IMR-90 (cell line): ENCODE data around the gene RILPL2. TPM values are rescaled to one million over a fixed set of nuclear protein-coding genes. Genes with fewer than 3 reads are reported as not detected.

ENCODE experiments used
- ATAC-seq: fragments of 200-7000 bp; cut with Tn5 transposase; 2 replicates; pipeline ENCODE4 v1.9.1; 2020; ENCODE audit warnings: low read depth, mild to moderate bottlenecking, moderate library complexity
- BruUV-seq: library from RNA; stranded (reverse); fragments of 400-500 nt; replicated peaks from 2 replicates; lab custom pipeline; 2021; lab: Mats Ljungman, UMichigan
- CTCF ChIA-PET: fragments of 300-600 bp; formaldehyde crosslinking; extraction: SDS; loops from one replicate; lab custom pipeline; 2021; ENCODE audit warnings: antibody characterized with exemption; lab: Yijun Ruan, JAX
- POLR2A ChIA-PET: fragments of 300-600 bp; sonication (Branson Sonifier 250); formaldehyde crosslinking; loops from one replicate; lab custom pipeline; 2022; ENCODE audit warnings: antibody characterized with exemption; ENCODE audit not compliant: unreplicated experiment; lab: Charles Lee
- DNase-seq: peaks from one replicate; pipeline ENCODE4 v3.0.0; 2013
- H2AFZ ChIP-seq: replicated peaks from 2 replicates; pipeline ENCODE3; 2013; ENCODE audit warnings: low read length, mild to moderate bottlenecking; ENCODE audit not compliant: poor library complexity
- H2AK5ac ChIP-seq: 2 replicates; pipeline ENCODE4 v1.6.1; 2013; ENCODE audit warnings: low read depth, low read length, inconsistent platforms
- H2AK9ac ChIP-seq: replicated peaks from 2 replicates; pipeline ENCODE3; 2013; ENCODE audit warnings: mild to moderate bottlenecking, low read depth, low read length, moderate library complexity; ENCODE audit not compliant: poor library complexity
- H2BK120ac ChIP-seq: 2 replicates; pipeline ENCODE4 v1.6.1; 2013; ENCODE audit warnings: low read depth, low read length, inconsistent platforms
- H2BK15ac ChIP-seq: 3 replicates; pipeline ENCODE4 v1.6.1; 2013; ENCODE audit warnings: low read depth, low read length, inconsistent platforms
- H2BK20ac ChIP-seq: 2 replicates; pipeline ENCODE4 v1.6.1; 2013; ENCODE audit warnings: low read depth, mild to moderate bottlenecking, inconsistent platforms, low read length, moderate library complexity
- H2BK5ac ChIP-seq: 2 replicates; pipeline ENCODE4 v1.6.1; 2013; ENCODE audit warnings: mild to moderate bottlenecking, low read depth, low read length, inconsistent platforms; ENCODE audit not compliant: poor library complexity, severe bottlenecking
- H3K14ac ChIP-seq: replicated peaks from 2 replicates; pipeline ENCODE4 v1.6.1; 2013; ENCODE audit warnings: low read depth, low read length, inconsistent platforms
- H3K18ac ChIP-seq: 2 replicates; pipeline ENCODE4 v1.6.1; 2013; ENCODE audit warnings: low read depth, low read length, control low read depth
- H3K23ac ChIP-seq: 2 replicates; pipeline ENCODE4 v1.6.1; 2013; ENCODE audit warnings: low read depth, low read length, inconsistent platforms
- H3K27ac ChIP-seq: 2 replicates; pipeline ENCODE4 v1.5.1; 2013; ENCODE audit warnings: mild to moderate bottlenecking, control low read depth, low read length; ENCODE audit not compliant: insufficient read depth
- H3K27me3 ChIP-seq: 2 replicates; pipeline ENCODE4 v1.6.1; 2013; ENCODE audit warnings: low read length; ENCODE audit not compliant: control insufficient read depth, insufficient read depth
- H3K36me3 ChIP-seq: 2 replicates; pipeline ENCODE4 v1.6.1; 2013; ENCODE audit warnings: low read length, mixed read lengths; ENCODE audit not compliant: control insufficient read depth, insufficient read depth
- H3K4ac ChIP-seq: 2 replicates; pipeline ENCODE4 v1.6.1; 2013; ENCODE audit warnings: low read depth, low read length, inconsistent platforms
- H3K4me1 ChIP-seq: 2 replicates; pipeline ENCODE4 v1.6.1; 2013; ENCODE audit warnings: low read length, mixed read lengths; ENCODE audit not compliant: control insufficient read depth, insufficient read depth
- H3K4me2 ChIP-seq: 2 replicates; pipeline ENCODE4 v1.6.1; 2013; ENCODE audit warnings: low read depth, mild to moderate bottlenecking, control low read depth, low read length, moderate library complexity
- H3K4me3 ChIP-seq: 2 replicates; pipeline ENCODE4 v1.5.1; 2013; ENCODE audit warnings: low read depth, mild to moderate bottlenecking, control low read depth, low read length, moderate library complexity; ENCODE audit not compliant: insufficient read depth
- H3K56ac ChIP-seq: 2 replicates; pipeline ENCODE4 v1.6.1; 2013; ENCODE audit warnings: low read length, inconsistent platforms; ENCODE audit not compliant: insufficient read depth; ENCODE audit errors: extremely low read depth
- H3K79me1 ChIP-seq, 2 experiments: 2 replicates each; pipeline ENCODE4 v1.6.1; 2013; ENCODE audit warnings: low read length in 2 of 2, inconsistent platforms in 1 of 2, low read depth in 1 of 2
- H3K9ac ChIP-seq: 2 replicates; pipeline ENCODE4 v1.6.1; 2013; ENCODE audit warnings: low read depth, low read length, control low read depth
- H3K9me1 ChIP-seq: 2 replicates; pipeline ENCODE4 v1.6.1; 2013; ENCODE audit warnings: low read length, inconsistent platforms; ENCODE audit not compliant: insufficient read depth
- H3K9me3 ChIP-seq: 2 replicates; pipeline ENCODE4 v1.6.1; 2013; ENCODE audit warnings: low read length; ENCODE audit not compliant: control insufficient read depth, insufficient read depth
- H4K20me1 ChIP-seq: 2 replicates; pipeline ENCODE4 v1.6.1; 2013; ENCODE audit warnings: low read length, inconsistent platforms; ENCODE audit not compliant: insufficient read depth
- H4K5ac ChIP-seq: 2 replicates; pipeline ENCODE4 v1.6.1; 2013; ENCODE audit warnings: mild to moderate bottlenecking, low read depth, low read length, control low read depth
- H4K8ac ChIP-seq, 2 experiments: 2 replicates each; pipeline ENCODE4 v1.6.1; 2013; ENCODE audit warnings: low read depth in 2 of 2, low read length in 2 of 2, control low read depth in 1 of 2, inconsistent platforms in 1 of 2
- H4K91ac ChIP-seq: 2 replicates; pipeline ENCODE4 v1.6.1; 2013; ENCODE audit warnings: low read depth, low read length, inconsistent platforms; ENCODE audit not compliant: insufficient read depth
- BHLHE40 ChIP-seq: fragments of 150-350 bp; IDR thresholded peaks from 2 replicates; pipeline ENCODE4 v1.6.1; 2016; ENCODE audit warnings: mild to moderate bottlenecking, low read depth, low read length
- CEBPB ChIP-seq: IDR thresholded peaks from 2 replicates; pipeline ENCODE4 v1.6.1; 2012; ENCODE audit warnings: low read depth, low read length, improper control_type of control experiment
- FOS ChIP-seq: fragments of 150-350 bp; IDR thresholded peaks from 2 replicates; pipeline ENCODE4 v1.6.1; 2016; ENCODE audit warnings: low read depth, low read length
- MAFK ChIP-seq: IDR thresholded peaks from 2 replicates; pipeline ENCODE4 v1.6.1; 2012; ENCODE audit warnings: low read depth, low read length, improper control_type of control experiment
- MAZ ChIP-seq: IDR thresholded peaks from 2 replicates; pipeline ENCODE4 v1.6.1; 2012; ENCODE audit warnings: low read depth, mild to moderate bottlenecking, low read length, improper control_type of control experiment, moderate library complexity, borderline replicate concordance
- MXI1 ChIP-seq: IDR thresholded peaks from 2 replicates; pipeline ENCODE4 v1.6.1; 2012; ENCODE audit warnings: low read depth, mild to moderate bottlenecking, low read length, moderate library complexity, borderline replicate concordance
- POLR2A ChIP-seq: IDR thresholded peaks from 2 replicates; pipeline ENCODE4 v1.6.1; 2012; ENCODE audit warnings: mild to moderate bottlenecking, low read depth, low read length
- RAD21 ChIP-seq: IDR thresholded peaks from 2 replicates; pipeline ENCODE4 v1.6.1; 2012; ENCODE audit warnings: low read length, improper control_type of control experiment
- RFX5 ChIP-seq: IDR thresholded peaks from 2 replicates; pipeline ENCODE4 v1.8.0; 2012; ENCODE audit warnings: low read depth, mild to moderate bottlenecking, low read length, moderate library complexity
- WGBS, 2 experiments: methylation state at CpG; one replicate each; pipeline versions ENCODE4 v1.1.5 to v1.1.7; 2013; ENCODE audit warnings: missing lambda C conversion rate in 2 of 2; ENCODE audit not compliant: insufficient read length in 1 of 2; ENCODE audit errors: extremely low coverage in 2 of 2; 5-methylcytosine and 5-hydroxymethylcytosine counted together
- dilution Hi-C: fragments of 300-500 bp; cut with HindIII; formaldehyde crosslinking; loops from one replicate; pipeline ENCODE4 v1.14.3; 2018; ENCODE audit warnings: low sequenced_read_pairs; ENCODE audit not compliant: unreplicated experiment
- in situ Hi-C: fragments of 300-500 bp; cut with MboI; formaldehyde crosslinking; loops from 3 replicates; pipeline ENCODE4 v1.14.3; 2019; ENCODE audit warnings: low sequenced_read_pairs, inconsistent platforms, mixed read lengths
- intact Hi-C: fragments of 100-400 bp; cut with micrococcal nuclease; formaldehyde crosslinking; loops from 2 replicates; pipeline ENCODE4 v1.10.0; 2022
- polyA plus RNA-seq, 3 experiments: library from polyadenylated mRNA; depleted of rRNA; stranded (reverse); fragments of >200 nt; gene quantifications; 2 replicates each; pipeline ENCODE4 v1.2.3, GENCODE V29; 2012; ENCODE audit warnings: low replicate concordance in 1 of 3
- total RNA-seq: library from RNA; depleted of rRNA; stranded (reverse); fragments of >200 nt; gene quantifications from 2 replicates; pipeline ENCODE4 v1.2.3, GENCODE V29; 2012
- TF ChIP-seq, protein P1 (sequence below): conservative IDR thresholded peaks from 2 replicates; pipeline ENCODE4 v1.5.1; 2012; ENCODE audit warnings: mild to moderate bottlenecking, low read depth, low read length, improper control_type of control experiment

Gene RILPL2
- total and polyA plus RNA-seq, 2 of the 4 experiments (the other 2 are of a cell fraction) = 1.8 to 2.2 TPM

DNA sequence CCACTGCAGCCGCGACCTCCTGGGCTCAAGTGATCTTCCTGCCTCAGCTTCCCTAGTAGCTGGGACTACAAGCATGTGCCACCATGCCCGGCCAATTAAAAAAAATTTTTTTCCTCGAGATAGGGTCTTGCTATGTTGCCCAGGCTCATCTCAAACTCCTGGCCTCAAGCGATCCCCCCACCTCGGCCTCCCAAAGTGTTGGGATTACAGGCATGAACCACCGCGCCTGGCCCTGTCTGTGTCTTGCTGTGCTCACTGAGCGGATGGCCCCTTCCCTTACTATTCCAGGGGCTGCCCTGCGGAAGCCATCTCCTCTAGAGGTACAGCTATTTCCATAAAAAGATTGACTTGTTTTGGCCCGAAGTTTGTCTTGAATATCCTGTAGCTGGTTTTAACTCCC is 41.6 kb upstream of the RILPL2 start:
- in situ Hi-C loops (no loop called here), intact Hi-C loops (no loop called here), dilution Hi-C loops (no loop called here)
- Histone ChIP-seq H3K23ac (no peak overlapping the region), H4K91ac (no peak overlapping the region), H4K5ac (no peak overlapping the region), H3K9me1 (0 out of 2 replicates have a peak, but pooled peaks cover 5% of the 10 kb centered on the region), H2AK5ac (no peak overlapping the region), H4K8ac (no peak overlapping the region), H3K36me3 (peaks cover 32% of the 10 kb centered on the region), H3K27ac (no peak overlapping the region), H4K20me1 (peaks cover 3% of the 10 kb centered on the region; the same call in 1 of the 2 replicates), H3K79me1 (peaks cover 4 to 29% of the 10 kb centered on the region in 2 experiments; a peak in 3 of 4 replicates), H3K9me3 (no peaks in the 10 kb centered on the region), H3K14ac (no peak overlapping the region), H2BK120ac (no peak overlapping the region), H2BK5ac (no peak overlapping the region), H2BK20ac (no peak overlapping the region), H3K18ac (no peak overlapping the region), H3K4me3 (no peak overlapping the region), H2BK15ac (no peak overlapping the region), H3K27me3 (no peaks in the 10 kb centered on the region), H2AK9ac (no peak overlapping the region), H3K56ac (no peak overlapping the region), H3K4me1 (no peaks in the 10 kb centered on the region), H2AFZ (no peak overlapping the region), H3K9ac (no peak overlapping the region), H3K4ac (no peak overlapping the region), H3K4me2 (no peak overlapping the region)
- no TSS peak for BruUV-seq
- ATAC-seq (no peak), DNase-seq (no peak)
- POLR2A ChIA-PET = no interaction called here
- TF ChIP-seq CEBPB (no peak), RFX5 (no peak), MAFK (no peak), BHLHE40 (no peak), MAZ (no peak), MXI1 (no peak), RAD21 (no peak), FOS (no peak), POLR2A (no peak)
- TF ChIP-seq, protein P1, sequence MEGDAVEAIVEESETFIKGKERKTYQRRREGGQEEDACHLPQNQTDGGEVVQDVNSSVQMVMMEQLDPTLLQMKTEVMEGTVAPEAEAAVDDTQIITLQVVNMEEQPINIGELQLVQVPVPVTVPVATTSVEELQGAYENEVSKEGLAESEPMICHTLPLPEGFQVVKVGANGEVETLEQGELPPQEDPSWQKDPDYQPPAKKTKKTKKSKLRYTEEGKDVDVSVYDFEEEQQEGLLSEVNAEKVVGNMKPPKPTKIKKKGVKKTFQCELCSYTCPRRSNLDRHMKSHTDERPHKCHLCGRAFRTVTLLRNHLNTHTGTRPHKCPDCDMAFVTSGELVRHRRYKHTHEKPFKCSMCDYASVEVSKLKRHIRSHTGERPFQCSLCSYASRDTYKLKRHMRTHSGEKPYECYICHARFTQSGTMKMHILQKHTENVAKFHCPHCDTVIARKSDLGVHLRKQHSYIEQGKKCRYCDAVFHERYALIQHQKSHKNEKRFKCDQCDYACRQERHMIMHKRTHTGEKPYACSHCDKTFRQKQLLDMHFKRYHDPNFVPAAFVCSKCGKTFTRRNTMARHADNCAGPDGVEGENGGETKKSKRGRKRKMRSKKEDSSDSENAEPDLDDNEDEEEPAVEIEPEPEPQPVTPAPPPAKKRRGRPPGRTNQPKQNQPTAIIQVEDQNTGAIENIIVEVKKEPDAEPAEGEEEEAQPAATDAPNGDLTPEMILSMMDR = no peak
- CTCF ChIA-PET = no interaction called here
- 100% methylated on average over 6 of the region's 11 CpGs; no CpG with 5 or more reads in 1 of the 2 experiments for WGBS, 2 experiments
